HepG2 (cell line): Measurements from ENCODE around the gene CGNL1. TPM values are rescaled to one million over a fixed set of nuclear protein-coding genes. Genes with fewer than 3 reads are reported as not detected.

ENCODE experiments used
- ELF3 ChIP-seq: IDR thresholded peaks from 2 replicates; pipeline ENCODE4 v1.6.1; 2016; ENCODE audit warnings: missing genetic modification reagents, missing compliant biosample characterization
- ESRRA ChIP-seq: sonication (generic); formaldehyde crosslinking; IDR thresholded peaks from 2 replicates; pipeline ENCODE4 v1.5.1; 2020; ENCODE audit warnings: mild to moderate bottlenecking, low read depth, missing genetic modification reagents
- FOSL2 ChIP-seq: sonication (generic); formaldehyde crosslinking; IDR thresholded peaks from 2 replicates; pipeline ENCODE4 v1.4.0; 2020; ENCODE audit warnings: missing genetic modification reagents
- PRMT3 ChIP-seq: sonication (generic); formaldehyde crosslinking; IDR thresholded peaks from 2 replicates; pipeline ENCODE4 v1.8.1; 2022; ENCODE audit warnings: low read depth, mild to moderate bottlenecking, moderate library complexity, missing genetic modification reagents, borderline replicate concordance
- SOX5 ChIP-seq: IDR thresholded peaks from 2 replicates; pipeline ENCODE4 v1.6.1; 2016; ENCODE audit warnings: borderline replicate concordance
- ZNF224 ChIP-seq: sonication (generic); formaldehyde crosslinking; IDR thresholded peaks from 2 replicates; pipeline ENCODE4 v1.5.0; 2020; ENCODE audit warnings: mild to moderate bottlenecking, missing genetic modification reagents
- ZNF333 ChIP-seq: sonication (generic); formaldehyde crosslinking; IDR thresholded peaks from 2 replicates; pipeline ENCODE4 v1.4.0; 2020; ENCODE audit warnings: mild to moderate bottlenecking, missing genetic modification reagents, borderline replicate concordance
- ZNF431 ChIP-seq: sonication (generic); formaldehyde crosslinking; IDR thresholded peaks from 2 replicates; pipeline ENCODE4 v1.9.0; 2022; ENCODE audit warnings: missing genetic modification reagents, low read depth, mild to moderate bottlenecking, borderline replicate concordance
- polyA plus RNA-seq, 8 experiments: library from polyadenylated mRNA; depleted of rRNA in 3 of 8; stranded (reverse) in 7 of 8; unstranded in 1 of 8; fragments of >200 nt; fragmentation: Illumina TruSeq in 4 of 8; extraction: Trizol in 4 of 8; gene quantifications; 2 replicates each; pipeline versions ENCODE4 v1.2.1 to v1.2.3, GENCODE V29; 2011 to 2016; ENCODE audit warnings: low read depth in 4 of 8, missing spikeins in 1 of 8, mixed read lengths in 1 of 8; ENCODE audit not compliant: insufficient read depth in 1 of 8
- total RNA-seq, 5 experiments: library from RNA; depleted of rRNA; stranded (reverse); fragments of >200 nt; fragmentation: Illumina TruSeq; extraction: Trizol; gene quantifications; 2 replicates each; pipeline ENCODE4 v1.2.3, GENCODE V29; 2016; ENCODE audit warnings: low read depth in 1 of 5
- TF ChIP-seq, protein P1 (sequence below): IDR thresholded peaks from 2 replicates; pipeline ENCODE4 v1.4.0; 2020; ENCODE audit warnings: mild to moderate bottlenecking, missing genetic modification reagents
- TF ChIP-seq, protein P2 (sequence below): sonication (generic); formaldehyde crosslinking; IDR thresholded peaks from 2 replicates; pipeline ENCODE4 v1.5.0; 2020; ENCODE audit warnings: missing genetic modification reagents

CGNL1 gene
- total and polyA plus RNA-seq, 2 of the 13 experiments (the other 11 are each of a cell fraction or from before 2014, with no cell fraction given) = 5.6 to 15.6 TPM

DNA sequence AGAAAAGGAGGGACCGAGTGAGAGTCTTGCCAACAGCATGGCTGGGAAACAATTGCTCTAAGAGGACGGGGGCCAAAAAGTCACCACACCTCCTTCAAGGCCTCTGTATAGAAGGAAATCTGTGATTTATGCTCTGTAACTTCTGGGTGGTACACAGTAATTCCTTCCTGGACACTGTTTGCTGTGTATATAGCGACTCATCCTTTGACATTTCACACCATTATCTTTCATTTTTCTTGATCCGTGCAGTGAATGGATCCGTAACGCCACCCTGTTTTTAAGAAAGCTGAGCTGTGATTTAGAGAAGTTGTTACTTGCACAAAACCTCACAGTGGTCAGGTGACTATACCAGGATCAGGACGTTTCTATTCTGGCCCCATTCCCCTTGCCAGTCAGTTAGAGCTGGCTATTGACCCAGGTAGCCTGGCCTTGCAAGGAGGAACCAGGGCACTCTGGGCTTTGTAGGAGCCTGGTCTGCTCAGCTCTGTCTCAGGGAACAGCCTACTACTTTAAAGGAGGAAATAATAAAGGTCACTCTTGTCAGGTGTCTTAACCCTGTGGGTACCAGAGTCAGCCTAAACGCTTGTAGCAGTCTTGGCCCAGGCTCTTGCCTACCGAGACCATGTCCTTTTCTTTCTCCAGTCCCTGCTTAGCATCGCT lies 128.9 kb downstream of the CGNL1 start (continued):
- TF ChIP-seq ELF3 (CRISPR knock-in tag) = peak; percentile 34; the same call in 1 of the 2 replicates
- 0 out of 2 replicates have a peak, but pooled peaks have one; percentile 22 for TF ChIP-seq SOX5 (CRISPR knock-in tag)
- TF ChIP-seq, protein P1, sequence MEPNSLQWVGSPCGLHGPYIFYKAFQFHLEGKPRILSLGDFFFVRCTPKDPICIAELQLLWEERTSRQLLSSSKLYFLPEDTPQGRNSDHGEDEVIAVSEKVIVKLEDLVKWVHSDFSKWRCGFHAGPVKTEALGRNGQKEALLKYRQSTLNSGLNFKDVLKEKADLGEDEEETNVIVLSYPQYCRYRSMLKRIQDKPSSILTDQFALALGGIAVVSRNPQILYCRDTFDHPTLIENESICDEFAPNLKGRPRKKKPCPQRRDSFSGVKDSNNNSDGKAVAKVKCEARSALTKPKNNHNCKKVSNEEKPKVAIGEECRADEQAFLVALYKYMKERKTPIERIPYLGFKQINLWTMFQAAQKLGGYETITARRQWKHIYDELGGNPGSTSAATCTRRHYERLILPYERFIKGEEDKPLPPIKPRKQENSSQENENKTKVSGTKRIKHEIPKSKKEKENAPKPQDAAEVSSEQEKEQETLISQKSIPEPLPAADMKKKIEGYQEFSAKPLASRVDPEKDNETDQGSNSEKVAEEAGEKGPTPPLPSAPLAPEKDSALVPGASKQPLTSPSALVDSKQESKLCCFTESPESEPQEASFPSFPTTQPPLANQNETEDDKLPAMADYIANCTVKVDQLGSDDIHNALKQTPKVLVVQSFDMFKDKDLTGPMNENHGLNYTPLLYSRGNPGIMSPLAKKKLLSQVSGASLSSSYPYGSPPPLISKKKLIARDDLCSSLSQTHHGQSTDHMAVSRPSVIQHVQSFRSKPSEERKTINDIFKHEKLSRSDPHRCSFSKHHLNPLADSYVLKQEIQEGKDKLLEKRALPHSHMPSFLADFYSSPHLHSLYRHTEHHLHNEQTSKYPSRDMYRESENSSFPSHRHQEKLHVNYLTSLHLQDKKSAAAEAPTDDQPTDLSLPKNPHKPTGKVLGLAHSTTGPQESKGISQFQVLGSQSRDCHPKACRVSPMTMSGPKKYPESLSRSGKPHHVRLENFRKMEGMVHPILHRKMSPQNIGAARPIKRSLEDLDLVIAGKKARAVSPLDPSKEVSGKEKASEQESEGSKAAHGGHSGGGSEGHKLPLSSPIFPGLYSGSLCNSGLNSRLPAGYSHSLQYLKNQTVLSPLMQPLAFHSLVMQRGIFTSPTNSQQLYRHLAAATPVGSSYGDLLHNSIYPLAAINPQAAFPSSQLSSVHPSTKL (CRISPR knock-in tag) = peak; percentile 48; the same call in 1 of the 2 replicates
- TF ChIP-seq ESRRA (CRISPR knock-in tag) = no peak
- no peak for TF ChIP-seq ZNF333 (CRISPR knock-in tag)
- no peak for TF ChIP-seq PRMT3 (CRISPR knock-in tag)
- TF ChIP-seq, protein P2, sequence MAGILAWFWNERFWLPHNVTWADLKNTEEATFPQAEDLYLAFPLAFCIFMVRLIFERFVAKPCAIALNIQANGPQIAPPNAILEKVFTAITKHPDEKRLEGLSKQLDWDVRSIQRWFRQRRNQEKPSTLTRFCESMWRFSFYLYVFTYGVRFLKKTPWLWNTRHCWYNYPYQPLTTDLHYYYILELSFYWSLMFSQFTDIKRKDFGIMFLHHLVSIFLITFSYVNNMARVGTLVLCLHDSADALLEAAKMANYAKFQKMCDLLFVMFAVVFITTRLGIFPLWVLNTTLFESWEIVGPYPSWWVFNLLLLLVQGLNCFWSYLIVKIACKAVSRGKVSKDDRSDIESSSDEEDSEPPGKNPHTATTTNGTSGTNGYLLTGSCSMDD (CRISPR knock-in tag) = no peak
- no peak for TF ChIP-seq ZNF431
- peak; percentile 51; the same call in 1 of the 2 replicates for TF ChIP-seq FOSL2 (CRISPR knock-in tag)
- TF ChIP-seq ZNF224 (CRISPR knock-in tag) = no peak
- TF ChIP-seq, all 625 proteins: peak for 10
